ENCODE results near the gene LTO1. TPM values are rescaled to one million over a fixed set of nuclear protein-coding genes. Genes with fewer than 3 reads are reported as not detected.
"Not testable (repeated sequence)": the region's sequence is repeated elsewhere in the genome, so short reads cannot be mapped to it uniquely, and the experiment has no call there.

LTO1 gene
- total RNA-seq, 1 donor from 2014 or later: 12.1 TPM

DNA sequence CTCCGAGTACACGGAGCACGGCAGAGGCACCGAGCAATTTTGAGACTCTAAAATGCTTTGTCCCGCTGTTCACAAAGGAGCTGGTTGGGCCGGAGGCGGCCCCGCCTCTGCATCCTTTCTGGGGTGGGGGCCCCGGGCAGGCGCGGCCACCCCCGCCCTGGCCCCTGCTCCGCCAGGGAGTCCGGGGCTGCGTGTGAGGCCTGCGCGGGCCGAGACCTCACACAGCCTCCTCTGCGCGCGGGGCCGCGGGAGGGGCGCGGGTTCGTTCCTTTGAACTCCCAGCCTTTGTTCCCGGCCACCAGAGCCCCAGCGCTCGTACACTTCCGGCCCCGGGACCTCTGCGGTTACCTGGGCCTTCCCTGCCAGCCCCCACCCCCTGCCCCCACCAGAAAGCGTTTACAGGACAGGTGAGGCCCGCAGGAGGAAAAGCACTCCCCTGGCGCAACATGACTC, 27.1 kb upstream of the LTO1 start:
- DNase-seq (ENCODE audit: low read depth in 2 of 2): no peak

DNA sequence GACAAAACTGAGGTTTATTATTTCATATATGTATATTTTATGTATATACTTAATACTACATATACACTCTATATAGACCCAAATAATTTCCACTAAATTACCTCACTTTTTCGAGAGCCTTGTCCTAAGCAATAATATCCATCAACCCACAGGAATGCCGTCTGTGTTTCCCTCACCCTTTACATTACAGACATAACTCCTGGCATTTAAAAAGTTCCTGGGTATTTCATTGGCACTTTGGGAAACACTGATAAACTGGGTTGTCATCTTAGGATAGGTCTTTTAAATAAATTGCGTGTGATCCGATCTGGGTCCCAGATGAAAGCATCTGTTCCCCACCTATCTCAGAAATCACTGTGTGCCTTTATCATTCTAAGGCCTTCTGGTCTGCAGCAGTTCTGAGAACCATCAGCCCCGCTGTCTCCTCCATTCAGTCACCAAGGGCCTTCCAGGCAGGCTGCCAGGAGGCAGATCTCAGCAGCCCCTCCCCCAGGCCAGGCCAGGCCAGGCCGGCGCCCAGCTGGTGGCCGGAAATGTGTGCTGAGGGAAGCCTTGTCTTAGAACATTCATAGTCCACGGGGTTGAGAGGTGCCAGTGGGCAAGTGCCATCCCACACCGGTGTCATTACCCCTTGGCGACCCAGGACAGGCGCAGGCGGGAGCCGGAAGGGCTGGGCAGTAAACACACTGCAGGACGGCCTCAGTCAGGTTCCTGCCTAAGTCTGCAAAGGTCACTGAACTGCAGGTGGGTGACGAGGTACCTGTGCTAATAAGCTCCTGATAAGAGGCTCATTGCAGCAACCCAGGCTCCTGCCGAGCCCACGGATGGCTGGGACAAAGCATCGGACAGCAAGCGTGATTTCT, 25.4 kb upstream of the LTO1 start:
- peak in 1 of 2 donors; percentile 76 for DNase-seq (ENCODE audit: low read depth in 2 of 2)

DNA sequence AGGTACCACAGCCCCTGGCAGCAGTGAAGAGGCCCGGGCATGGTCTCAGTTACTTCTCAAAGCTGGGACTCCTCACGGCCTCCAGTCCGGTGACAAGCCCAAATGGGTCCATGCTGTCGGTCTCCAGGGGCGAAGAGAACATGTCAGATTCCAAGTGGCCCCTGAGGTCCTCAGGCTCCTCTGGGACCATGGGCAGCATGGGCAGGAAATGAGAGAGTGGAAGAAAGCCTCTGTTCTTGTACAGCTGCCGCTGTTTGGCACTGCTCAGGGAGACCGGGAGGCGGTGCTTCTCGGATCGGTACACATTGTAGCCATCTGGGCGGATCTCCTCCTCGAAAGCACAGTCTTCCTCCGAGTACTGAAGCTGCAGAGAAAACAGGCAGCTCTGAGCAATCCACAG, 24.1 kb upstream of the LTO1 start:
- no peak for DNase-seq (ENCODE audit: low read depth in 2 of 2)

DNA sequence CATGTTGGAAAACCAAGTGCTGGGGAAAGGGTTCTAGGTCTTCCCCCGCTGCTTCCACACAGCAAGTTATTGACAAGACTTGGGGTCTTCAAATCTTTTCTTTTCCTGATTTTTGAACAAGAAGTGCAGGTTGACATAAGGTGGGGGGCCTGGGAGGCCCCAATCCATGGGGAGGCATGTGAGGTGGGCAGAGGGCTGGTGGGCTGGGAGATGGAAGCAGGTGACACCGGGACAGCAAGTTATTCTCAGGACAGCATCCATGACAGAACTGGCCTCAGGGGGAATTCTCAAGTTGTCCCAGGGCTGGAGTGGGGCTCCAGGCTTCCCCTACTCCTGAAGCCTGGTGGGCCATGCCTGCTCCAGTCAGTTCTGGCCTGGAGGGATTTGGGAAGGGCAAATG, 23.2 kb upstream of the LTO1 start:
- DNase-seq (ENCODE audit: low read depth in 2 of 2): no peak

DNA sequence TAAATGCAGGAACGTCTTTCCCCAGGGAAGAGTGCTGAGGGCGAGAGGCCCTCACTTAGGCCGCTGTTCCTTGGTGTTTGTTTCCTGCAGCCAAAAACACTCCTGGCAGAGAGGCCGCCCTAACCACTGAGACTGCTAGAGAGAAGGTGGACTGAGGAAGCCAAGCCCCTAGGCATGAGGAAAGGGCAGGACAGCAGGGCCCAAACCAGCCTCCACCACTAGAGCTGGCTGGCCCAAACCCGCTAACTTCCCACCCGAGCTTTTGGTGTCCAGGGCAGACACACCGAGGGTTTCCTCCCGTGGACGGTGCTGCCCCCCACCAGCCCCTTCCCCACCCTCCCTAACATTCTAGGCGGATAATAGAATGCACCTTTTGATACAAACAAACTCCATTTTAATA, 22.7 kb upstream of the LTO1 start:
- no peak for DNase-seq (ENCODE audit: low read depth in 2 of 2)

DNA sequence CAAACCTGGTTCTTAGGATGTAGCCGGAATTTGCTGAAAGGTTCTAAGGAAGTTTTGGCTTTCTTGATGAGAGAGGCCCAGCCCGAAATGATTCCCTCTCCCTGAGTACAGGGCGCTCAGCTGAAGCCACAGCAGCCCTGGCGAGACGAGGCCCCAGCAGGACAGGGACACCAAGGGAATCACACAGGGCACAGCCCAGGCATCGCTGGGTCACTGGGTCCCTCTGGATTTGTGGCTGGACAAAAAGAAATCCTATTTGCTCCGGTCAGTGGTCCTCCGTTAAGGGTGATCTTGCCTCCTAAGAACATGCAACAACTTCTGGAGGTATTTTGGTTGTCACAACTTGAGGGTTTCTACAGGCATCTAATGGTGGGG, 22.3 kb upstream of the LTO1 start:
- no peak for DNase-seq (ENCODE audit: low read depth in 2 of 2)

DNA sequence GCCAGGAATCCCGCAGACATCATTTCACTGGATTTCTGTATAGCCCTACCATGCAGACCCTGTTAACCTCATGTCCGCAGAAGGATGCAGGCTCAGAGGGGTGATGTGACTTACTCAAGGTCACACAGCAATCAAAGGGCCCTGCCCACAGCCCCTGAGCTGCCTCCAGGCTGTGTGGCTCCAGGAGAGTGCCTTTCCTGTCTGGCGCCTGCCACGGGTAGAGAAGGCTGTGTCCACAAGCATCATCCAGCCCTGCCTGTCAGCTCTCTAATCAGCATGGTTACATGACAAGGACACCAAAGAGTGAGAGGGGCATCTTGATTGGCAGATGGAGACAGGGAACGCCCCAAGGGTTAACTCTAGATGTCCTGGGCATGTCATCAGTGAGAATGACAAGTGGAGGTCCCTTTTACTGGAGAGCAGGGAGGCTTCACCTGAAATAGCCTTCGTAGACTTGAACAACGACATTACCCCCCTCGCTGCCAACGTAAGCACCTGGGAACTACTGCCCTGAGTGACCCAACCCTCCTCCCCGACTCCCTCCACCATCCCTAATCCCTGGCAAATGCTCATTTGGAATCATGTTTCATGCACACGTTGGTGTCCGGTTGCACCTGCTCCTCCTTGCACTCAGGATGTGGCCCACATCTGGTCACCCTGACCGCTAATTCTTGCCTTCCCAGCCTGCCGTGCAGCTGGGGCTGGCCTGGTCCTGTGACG, 21.8 kb upstream of the LTO1 start:
- DNase-seq (ENCODE audit: low read depth in 2 of 2): no peak

DNA sequence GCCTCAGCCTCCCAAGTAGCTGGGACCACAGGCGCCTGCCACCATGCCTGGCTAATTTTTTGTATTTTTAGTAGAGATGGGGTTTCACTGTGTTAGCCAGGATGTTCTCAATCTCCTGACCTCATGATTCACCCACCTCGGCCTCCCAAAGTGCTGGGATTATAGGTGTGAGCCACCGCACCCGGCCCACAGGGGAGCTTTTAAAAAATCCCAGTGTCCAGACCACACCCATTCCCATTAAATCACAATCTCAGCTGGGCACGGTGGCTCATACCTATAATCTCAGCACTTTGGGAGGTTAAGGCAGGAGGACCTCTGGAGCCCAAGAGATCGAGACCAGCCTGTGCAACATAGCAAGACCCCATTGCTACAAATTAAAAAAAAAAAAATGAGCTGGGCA, 20.8 kb upstream of the LTO1 start:
- not testable (repeated sequence) for DNase-seq (ENCODE audit: low read depth in 2 of 2)

DNA sequence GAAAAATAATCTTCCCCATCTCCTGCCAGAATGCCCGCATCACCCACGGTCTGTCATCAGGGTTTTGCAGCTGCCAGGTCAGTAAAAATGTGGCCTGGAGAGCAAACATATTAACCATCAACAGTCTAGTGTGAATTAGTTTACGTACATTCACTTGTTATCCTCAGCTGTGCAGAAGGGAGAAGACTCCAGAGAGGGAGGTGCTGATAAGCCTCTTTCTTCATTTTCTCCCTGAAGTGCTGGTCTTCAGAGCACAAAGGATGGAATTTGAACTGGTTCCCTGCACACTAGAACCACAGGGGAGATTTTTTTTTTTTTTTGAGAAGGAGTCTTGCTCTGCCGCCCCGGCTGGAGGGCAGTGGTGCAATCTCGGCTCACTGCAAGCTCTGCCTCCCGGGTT, 20.4 kb upstream of the LTO1 start:
- no peak for DNase-seq (ENCODE audit: low read depth in 2 of 2)

DNA sequence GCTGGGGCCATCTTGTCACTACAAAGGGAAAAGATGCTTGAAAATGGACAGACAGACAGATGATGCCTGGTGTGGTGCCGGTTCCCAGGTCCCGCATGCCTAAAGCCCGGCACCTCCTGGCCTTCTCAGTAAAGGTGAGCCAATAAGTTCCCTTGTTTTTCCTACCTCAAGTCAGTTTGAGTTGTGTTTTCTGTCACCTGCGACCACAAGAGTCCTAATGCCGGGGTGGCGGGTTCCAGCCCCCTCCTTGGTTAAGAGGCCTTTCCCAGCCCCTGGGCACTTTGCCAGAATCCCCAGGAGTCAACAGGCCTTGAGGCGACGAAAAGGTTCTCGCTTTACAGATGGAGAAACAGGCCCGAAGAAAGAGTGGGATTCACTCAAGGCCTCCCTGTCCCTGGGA, 19.6 kb upstream of the LTO1 start:
- DNase-seq (ENCODE audit: low read depth in 2 of 2): no peak

DNA sequence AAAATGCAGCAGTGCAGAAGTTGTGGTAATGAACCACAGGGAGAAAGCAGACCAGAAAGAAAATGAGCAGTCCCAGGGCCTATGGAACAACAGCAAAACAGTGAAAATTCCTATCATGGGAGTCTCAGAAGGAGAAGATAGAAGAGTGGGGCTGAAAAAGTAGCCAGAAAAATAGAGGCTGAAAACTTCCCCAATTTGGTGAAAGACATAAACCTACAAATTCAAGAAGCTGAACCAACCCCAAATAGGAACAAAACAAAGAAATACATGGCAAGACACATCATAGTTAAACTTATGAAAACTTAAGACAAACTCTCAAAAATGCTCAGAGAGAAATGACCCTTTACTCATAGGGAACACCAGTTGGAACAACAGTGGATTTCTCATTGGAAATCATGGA, 17.3 kb upstream of the LTO1 start:
- DNase-seq (ENCODE audit: low read depth in 2 of 2): no peak

DNA sequence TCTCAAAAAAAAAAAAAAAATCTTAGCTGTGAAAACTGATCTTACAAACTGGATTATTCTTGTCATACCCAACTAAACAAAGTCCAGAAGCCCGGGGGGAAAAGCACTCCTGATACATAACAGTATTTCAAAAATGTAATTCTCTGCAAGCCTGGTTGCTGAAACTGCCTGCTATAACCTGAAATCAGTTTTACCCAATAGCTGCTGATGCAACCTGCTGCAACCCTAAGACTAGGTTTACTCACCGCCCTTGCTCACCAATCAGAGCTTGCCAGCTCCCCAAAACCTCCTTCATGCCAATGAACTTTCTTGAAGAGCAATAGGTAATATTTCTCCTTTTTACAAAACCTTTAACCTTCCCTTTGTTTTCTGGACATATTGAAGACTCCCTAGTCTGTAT, 16.3 kb upstream of the LTO1 start:
- DNase-seq (ENCODE audit: low read depth in 2 of 2): no peak

DNA sequence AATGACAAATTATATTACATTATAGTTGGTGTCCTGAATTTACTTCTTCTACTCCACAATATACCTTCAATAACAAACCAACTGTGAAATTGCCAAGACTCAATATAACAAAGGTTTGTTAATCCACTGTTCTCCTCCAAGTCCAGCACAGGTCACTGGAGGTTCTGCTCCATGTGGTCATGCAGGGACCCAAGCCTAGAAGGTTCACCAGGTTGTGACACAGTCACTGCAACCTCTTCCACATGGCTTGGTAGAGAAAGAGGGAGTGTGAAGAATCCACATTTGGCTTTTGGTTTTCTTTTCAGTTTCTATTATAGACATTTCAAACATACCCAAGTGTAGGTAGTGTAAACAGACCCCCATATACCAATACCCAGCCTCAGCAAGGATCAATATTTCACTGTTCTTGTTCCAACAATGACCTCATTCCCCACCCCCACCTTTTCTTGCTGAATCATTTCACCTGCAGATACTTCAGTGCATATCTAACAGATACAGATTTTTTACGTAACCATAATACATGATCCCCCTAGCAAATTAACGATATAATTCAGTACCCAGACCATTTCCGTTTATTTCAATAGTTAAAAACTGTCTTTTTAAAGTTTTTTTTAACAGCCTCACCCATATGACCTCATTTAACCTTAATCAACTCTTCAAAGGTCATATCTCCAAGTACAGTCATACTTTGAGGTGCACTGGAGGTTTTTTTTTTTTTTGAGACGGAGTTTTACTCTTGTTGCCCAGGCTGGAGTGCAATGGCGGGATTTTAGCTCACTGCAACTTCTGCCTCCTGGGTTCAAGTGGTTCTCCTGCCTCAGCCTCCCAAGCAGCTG, 14.5 kb upstream of the LTO1 start:
- DNase-seq (ENCODE audit: low read depth in 2 of 2): no peak

DNA sequence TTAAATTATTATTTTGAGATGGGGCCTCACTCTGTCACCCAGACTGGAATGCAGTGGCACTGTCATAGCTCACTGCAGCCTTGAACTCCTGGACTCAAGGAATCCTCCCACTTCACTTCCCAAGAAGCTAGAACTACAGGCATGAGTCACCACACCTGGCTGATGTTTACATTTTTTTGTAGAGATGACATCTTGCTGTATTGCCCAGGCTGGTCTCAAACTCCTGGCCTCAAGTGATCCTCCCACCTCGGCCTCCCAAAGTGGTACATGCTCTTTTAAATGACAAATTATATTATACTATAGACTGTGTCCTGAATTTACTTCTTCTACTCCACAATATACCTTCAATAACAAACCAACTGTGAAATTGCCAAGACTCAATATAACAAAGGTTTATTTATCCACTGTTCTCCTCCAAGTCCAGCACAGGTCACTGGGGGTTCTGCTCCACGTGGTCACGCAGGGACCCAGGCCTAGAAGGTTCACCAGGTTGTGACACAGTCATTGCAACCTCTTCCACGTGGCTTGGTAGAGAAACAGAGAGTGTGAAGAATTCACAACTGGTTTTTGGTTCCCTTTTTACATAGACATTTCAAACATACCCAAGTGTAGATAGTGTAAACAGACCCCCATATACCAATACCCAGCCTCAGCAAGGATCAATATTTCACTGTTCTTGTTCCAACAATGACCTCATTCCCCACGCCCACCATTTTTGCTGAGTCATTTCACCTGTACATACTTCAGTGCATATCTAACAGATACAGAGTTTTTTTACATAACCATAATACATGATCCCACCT, 13.0 kb upstream of the LTO1 start:
- not testable (repeated sequence) for DNase-seq (ENCODE audit: low read depth in 2 of 2)

DNA sequence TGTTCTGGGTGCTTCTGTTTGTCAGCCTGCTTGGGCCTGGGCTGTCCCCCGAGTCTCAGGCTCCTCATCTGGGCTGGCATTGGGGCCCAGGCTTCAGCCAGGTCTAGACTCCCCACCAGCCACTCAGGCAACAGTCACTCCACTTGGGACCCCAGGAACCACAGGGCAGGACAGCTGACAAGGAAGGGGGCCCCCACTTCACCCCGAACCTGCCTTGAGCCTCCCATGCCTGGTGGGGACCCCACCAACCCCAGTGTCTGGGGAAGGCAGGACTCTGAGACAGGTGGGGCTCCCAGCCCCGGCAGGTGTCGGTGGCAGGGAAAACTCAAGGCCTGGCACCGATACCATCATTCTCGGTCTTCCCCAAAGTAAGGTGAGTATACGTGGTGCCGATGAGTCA, 11.7 kb upstream of the LTO1 start:
- no peak for DNase-seq (ENCODE audit: low read depth in 2 of 2)

DNA sequence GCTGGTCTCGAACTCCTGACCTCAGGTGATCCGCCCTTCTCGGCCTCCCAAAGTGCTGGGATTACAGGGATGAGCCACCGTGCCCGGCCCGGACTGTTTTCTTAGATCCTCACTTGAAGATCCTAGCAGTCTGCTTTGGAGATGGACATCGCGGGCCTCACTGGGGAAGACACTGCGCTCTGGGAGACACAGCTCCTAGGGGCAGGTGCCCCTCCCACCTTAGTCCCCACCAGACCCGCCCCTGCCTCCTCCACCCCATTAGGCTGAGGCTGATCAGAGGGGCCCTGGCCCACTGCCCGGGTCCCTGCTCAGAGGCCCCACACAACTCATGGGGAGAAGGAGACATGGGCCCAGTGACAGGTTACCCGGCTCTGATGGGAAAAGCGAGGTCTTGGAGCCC, 11.3 kb upstream of the LTO1 start:
- no peak for DNase-seq (ENCODE audit: low read depth in 2 of 2)

DNA sequence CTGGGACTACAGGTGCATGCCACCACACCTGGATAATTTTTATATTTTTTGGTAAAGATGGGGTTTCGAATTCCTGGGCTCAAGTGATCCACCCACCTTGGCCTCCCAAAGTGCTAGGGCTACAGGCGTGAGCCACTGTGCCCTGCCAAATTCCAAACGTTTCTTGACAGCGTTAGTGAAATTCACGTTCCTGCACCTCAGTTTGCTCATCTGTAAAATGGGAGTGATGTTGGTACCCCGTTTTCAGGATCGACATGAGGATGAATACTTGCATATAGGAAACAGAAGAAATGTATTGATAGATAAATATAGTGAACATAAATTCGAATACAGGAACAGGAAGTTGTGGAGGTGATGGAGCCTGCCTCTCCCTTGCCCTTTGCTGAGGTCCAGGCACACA, 10.2 kb upstream of the LTO1 start:
- DNase-seq (ENCODE audit: low read depth in 2 of 2): no peak

DNA sequence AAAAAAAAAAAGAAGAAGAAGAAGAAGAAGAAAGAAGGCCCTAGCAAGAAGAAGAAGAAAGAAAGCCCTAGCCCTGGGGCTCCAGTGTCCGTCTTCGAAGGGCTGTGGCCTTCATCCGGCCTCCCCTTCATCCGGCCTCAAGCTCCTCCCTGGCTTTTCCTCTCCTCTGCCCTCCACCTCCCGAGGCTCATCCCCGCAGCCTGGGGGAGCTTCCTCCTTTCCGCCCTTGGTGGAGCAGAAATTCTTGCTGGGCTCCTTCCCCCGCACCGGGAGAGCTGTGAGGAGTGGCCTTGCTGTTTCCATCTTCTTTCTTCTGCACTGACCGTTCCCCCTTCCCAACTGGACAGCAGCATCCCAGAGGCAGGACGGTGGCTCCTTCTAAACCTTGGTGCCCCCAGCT, 9.5 kb upstream of the LTO1 start:
- no peak for DNase-seq (ENCODE audit: low read depth in 2 of 2)

DNA sequence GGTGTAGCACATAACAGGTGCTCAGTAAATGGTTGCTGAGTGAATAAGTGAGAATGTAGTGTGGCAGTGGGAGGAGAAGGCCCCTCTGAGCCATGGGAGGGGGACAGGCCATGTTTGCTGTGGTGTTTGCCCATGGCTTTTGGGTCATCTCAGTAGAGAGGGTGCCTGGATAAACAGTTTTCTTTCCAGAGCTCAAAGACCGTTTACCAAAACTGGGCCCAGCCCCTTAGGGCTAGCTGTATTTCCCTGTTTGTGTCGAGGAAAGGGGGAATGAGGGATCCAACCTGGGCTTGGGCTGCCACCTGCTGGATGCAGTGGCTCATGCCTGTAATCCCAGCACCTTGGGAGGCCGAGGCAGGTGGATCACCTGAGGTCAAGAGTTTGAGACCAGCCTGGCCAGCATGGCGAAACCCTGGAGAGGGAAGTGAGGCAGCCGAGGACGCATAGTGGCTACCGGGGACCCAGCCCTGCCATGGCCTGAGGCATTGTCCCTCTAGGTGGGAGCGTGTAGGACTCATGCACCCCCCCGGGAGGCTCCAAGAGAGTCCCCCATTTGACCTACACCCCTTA, 8.7 kb upstream of the LTO1 start:
- peak in 1 of 2 donors; percentile 52 for DNase-seq (ENCODE audit: low read depth in 2 of 2)

DNA sequence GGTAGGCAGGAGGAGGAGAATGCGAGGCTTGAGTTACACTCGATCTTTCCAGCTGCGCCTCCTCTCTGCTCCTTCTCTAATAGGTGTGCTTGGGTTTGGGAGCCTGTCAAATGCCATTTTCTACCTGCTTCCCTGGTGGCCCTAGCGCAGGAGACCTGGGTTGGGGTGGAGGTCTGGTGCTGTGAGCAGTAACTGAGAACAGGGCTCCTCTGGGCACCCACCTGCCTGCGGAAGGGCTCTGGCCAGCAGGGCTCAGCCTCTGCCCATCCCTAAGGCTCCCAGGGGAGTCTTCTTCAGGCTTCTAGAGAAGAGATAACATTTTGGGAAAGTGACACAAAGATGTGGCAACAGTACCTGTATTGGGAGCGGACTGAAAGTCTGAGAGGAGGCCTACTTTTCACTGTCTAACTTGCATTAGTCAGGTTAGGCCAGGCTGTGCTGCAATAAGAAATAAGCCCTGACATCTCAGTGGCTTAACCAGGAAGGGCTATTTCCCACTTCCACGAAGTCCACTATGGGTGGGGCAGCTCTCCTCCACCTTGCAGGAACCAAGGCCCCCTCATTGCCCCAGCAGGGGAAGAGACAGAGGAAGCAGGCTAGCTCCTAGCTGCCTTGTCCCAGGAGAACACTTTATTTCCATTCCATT, 7.7 kb upstream of the LTO1 start:
- no peak for DNase-seq (ENCODE audit: low read depth in 2 of 2)
